Astrocyte (in vitro differentiated cells and primary cell): Measurements from ENCODE around the gene NOL4L. TPM values are rescaled to one million over a fixed set of nuclear protein-coding genes. Genes with fewer than 3 reads are reported as not detected.

Experiments
- DNase-seq: peaks from one replicate; pipeline ENCODE4 v3.0.0-alpha.2; 2010; ENCODE audit warnings: low read depth
- FAIRE-seq: peaks from 2 replicates; lab custom pipeline; 2011; peaks lifted over from hg19 to GRCh38; lab: Jason Lieb, UNC
- H2AFZ ChIP-seq: 2 replicates; pipeline ENCODE4 v1.6.0; 2012; ENCODE audit warnings: low read depth, low read length, inconsistent platforms
- H3K27ac ChIP-seq: 2 replicates; pipeline ENCODE4 v1.5.1; 2011; ENCODE audit warnings: low read depth, low read length, inconsistent platforms
- H3K27me3 ChIP-seq: 2 replicates; pipeline ENCODE4 v1.6.0; 2011; ENCODE audit warnings: low read length, inconsistent platforms; ENCODE audit not compliant: insufficient read depth
- H3K36me3 ChIP-seq: 2 replicates; pipeline ENCODE4 v1.5.1; 2011; ENCODE audit warnings: low read length, inconsistent platforms; ENCODE audit not compliant: insufficient read depth
- H3K4me1 ChIP-seq: 2 replicates; pipeline ENCODE4 v1.5.1; 2011; ENCODE audit warnings: low read length, inconsistent platforms; ENCODE audit not compliant: insufficient read depth
- H3K4me2 ChIP-seq: 2 replicates; pipeline ENCODE4 v1.6.0; 2012; ENCODE audit warnings: low read length, inconsistent platforms
- H3K4me3 ChIP-seq: 2 replicates; pipeline ENCODE4 v1.5.1; 2011; ENCODE audit warnings: low read depth, mild to moderate bottlenecking, low read length, inconsistent platforms; ENCODE audit not compliant: insufficient read depth
- H3K79me2 ChIP-seq: 2 replicates; pipeline ENCODE4 v1.6.0; 2012; ENCODE audit warnings: mild to moderate bottlenecking, low read length, inconsistent platforms; ENCODE audit not compliant: insufficient read depth
- H3K9ac ChIP-seq: 2 replicates; pipeline ENCODE4 v1.6.0; 2012; ENCODE audit warnings: mild to moderate bottlenecking, low read length, inconsistent platforms
- H3K9me3 ChIP-seq: 2 replicates; pipeline ENCODE4 v1.5.1; 2012; ENCODE audit warnings: low read depth, mild to moderate bottlenecking, low read length, inconsistent platforms; ENCODE audit not compliant: insufficient read depth
- H4K20me1 ChIP-seq: 2 replicates; pipeline ENCODE4 v1.6.0; 2012; ENCODE audit warnings: low read length, inconsistent platforms; ENCODE audit not compliant: insufficient read depth
- H3K27ac Mint-ChIP-seq: one replicate; pipeline ENCODE4 v1.8.0; 2021; ENCODE audit warnings: mild to moderate bottlenecking, mixed read lengths; ENCODE audit not compliant: unreplicated experiment
- H3K27me3 Mint-ChIP-seq: one replicate; pipeline ENCODE4 v1.8.0; 2021; ENCODE audit warnings: low read depth, mixed read lengths; ENCODE audit not compliant: unreplicated experiment
- H3K36me3 Mint-ChIP-seq: one replicate; pipeline ENCODE4 v1.8.0; 2021; ENCODE audit warnings: low read depth, mixed read lengths; ENCODE audit not compliant: unreplicated experiment
- H3K4me1 Mint-ChIP-seq: one replicate; pipeline ENCODE4 v1.8.0; 2021; ENCODE audit warnings: low read depth, mixed read lengths; ENCODE audit not compliant: unreplicated experiment
- H3K4me3 Mint-ChIP-seq: one replicate; pipeline ENCODE4 v1.8.0; 2021; ENCODE audit warnings: mild to moderate bottlenecking, moderate library complexity, mixed read lengths; ENCODE audit not compliant: unreplicated experiment
- H3K9me3 Mint-ChIP-seq: one replicate; pipeline ENCODE4 v1.8.0; 2021; ENCODE audit warnings: mild to moderate bottlenecking, mixed read lengths; ENCODE audit not compliant: unreplicated experiment
- EZH2 ChIP-seq: IDR thresholded peaks from 2 replicates; pipeline ENCODE4 v1.6.1; 2012; ENCODE audit warnings: mild to moderate bottlenecking, low read length, inconsistent platforms; ENCODE audit not compliant: insufficient read depth
- total RNA-seq: library from RNA; stranded (reverse); gene quantifications from 2 replicates; pipeline ENCODE4 v1.2.1, GENCODE V29; 2021
- TF ChIP-seq, protein P1 (sequence below): IDR thresholded peaks from 2 replicates; pipeline ENCODE4 v1.5.1; 2011; ENCODE audit warnings: low read depth, mild to moderate bottlenecking, inconsistent platforms, low read length, moderate library complexity; ENCODE audit not compliant: insufficient read depth

The NOL4L gene
- total RNA-seq, 1 donor from 2014 or later = 35.5 TPM

DNA sequence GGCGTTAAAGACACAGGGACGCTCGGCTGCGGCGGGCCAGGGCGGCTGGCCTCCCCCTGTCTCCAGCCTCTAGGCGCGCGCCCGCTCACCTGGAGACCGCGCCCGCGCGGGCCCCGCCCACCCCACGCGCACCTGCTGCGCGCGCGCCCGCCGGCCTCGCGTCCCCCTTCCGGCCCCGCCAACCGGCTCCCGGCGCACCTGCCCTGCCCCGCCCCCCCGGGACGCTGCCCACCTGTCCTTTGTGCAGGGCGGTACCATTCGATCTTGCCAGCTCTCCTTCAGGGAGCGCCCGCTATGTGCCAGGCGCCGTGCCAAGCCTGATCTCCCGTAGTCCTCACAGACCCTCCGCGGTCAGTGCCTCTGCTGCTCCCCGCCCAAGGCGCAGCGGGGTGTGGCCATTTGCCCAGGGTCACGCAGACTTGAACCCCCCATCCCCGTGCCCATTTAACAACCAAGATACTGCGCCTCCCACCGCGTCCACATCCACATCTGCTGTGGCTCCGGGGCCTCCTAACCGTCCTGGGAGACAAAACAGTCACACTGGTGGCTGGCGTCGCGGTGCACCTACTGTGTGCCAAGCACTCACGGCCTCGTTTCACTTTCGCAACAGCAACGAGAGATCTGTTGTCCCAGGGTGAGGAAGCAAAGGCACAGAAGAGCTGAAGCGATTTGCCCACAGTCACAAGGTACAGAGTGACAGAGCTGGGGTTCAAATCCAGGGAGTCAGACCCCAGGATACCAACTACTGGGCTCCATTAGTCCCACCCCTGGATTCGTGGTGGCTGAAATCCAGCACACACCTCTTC is 48.1 kb downstream of the NOL4L start:
- Mint-ChIP-seq H3K4me3 (peak overlapping the region; percentile 78), H3K9me3 (no peaks in the 10 kb centered on the region), H3K27me3 (peaks cover 10% of the 10 kb centered on the region), H3K4me1 (peaks cover 16% of the 10 kb centered on the region), H3K36me3 (peaks cover 6% of the 10 kb centered on the region), H3K27ac (no peak overlapping the region)
- Histone ChIP-seq H3K36me3 (no peaks in the 10 kb centered on the region), H3K79me2 (no peaks in the 10 kb centered on the region), H3K4me1 (peaks cover 4% of the 10 kb centered on the region), H3K4me3 (no peak overlapping the region), H3K27ac (no peak overlapping the region), H3K4me2 (peak overlapping the region; percentile 84), H4K20me1 (peaks cover 6% of the 10 kb centered on the region), H3K9me3 (no peaks in the 10 kb centered on the region), H3K9ac (no peak overlapping the region), H2AFZ (no peak overlapping the region), H3K27me3 (peaks cover 7% of the 10 kb centered on the region)
- DNase-seq = no peak
- TF ChIP-seq, protein P1, sequence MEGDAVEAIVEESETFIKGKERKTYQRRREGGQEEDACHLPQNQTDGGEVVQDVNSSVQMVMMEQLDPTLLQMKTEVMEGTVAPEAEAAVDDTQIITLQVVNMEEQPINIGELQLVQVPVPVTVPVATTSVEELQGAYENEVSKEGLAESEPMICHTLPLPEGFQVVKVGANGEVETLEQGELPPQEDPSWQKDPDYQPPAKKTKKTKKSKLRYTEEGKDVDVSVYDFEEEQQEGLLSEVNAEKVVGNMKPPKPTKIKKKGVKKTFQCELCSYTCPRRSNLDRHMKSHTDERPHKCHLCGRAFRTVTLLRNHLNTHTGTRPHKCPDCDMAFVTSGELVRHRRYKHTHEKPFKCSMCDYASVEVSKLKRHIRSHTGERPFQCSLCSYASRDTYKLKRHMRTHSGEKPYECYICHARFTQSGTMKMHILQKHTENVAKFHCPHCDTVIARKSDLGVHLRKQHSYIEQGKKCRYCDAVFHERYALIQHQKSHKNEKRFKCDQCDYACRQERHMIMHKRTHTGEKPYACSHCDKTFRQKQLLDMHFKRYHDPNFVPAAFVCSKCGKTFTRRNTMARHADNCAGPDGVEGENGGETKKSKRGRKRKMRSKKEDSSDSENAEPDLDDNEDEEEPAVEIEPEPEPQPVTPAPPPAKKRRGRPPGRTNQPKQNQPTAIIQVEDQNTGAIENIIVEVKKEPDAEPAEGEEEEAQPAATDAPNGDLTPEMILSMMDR = no peak
- TF ChIP-seq EZH2 = peak; percentile 26
- FAIRE-seq = no peak

DNA sequence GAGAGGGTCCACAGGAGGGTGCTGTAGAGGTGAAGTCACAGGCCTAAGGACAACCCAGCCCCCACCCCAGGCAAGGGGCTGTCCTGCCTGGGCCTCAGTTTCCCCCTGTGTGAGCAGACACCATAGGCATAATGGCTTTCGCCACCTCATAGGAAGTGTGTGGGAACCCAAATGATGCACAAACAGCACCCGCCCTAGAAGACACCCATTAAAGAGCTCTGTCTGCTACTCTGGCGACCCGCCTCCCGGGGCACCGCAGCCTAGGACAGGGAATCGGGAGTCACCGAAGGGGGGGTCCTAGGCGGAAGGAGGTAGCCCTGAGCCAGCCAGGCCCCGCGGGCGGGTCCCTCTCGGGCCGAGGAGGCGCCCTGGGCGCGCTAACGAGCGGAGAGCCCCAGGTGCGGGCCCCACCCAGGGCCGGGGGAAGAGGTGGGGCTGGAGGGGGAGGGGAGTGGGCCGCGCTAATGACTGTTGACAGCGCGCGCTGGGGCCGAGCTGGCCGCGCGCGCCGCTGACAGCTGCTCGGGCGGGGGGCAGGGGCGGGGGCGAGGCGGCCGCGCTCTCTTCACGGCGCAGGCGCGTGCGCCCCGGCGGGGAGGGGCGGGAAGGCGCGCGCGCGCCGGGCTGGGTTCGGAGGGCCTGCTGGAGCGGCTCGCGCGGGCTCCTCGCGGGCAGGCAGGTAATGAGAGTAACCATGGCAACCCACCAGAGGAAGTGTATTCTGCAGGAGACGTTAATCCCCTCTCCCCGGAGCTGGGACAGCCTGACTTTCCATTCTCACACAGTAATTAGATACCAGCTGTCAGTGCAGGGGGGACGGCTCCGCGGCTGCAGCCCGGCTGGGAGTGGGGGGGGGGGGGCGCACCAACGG is 48.9 kb downstream of the NOL4L start:
- no peak for DNase-seq
- Histone ChIP-seq H3K36me3 (no peaks in the 10 kb centered on the region), H3K4me2 (peak overlapping the region; percentile 84), H3K4me1 (peaks cover 4% of the 10 kb centered on the region), H3K79me2 (no peaks in the 10 kb centered on the region), H3K9ac (no peak overlapping the region), H3K27ac (no peak overlapping the region), H4K20me1 (peaks cover 6% of the 10 kb centered on the region), H3K9me3 (no peaks in the 10 kb centered on the region), H3K4me3 (peak overlapping the region; percentile 52), H3K27me3 (peaks cover 4% of the 10 kb centered on the region), H2AFZ (peak overlapping the region; percentile 52)
- Mint-ChIP-seq H3K27me3 (peaks cover 9% of the 10 kb centered on the region), H3K9me3 (no peaks in the 10 kb centered on the region), H3K4me3 (peak overlapping the region; percentile 51), H3K4me1 (peaks cover 16% of the 10 kb centered on the region), H3K36me3 (peaks cover 6% of the 10 kb centered on the region), H3K27ac (no peak overlapping the region)
- TF ChIP-seq, protein P1 = no peak
- no peak for TF ChIP-seq EZH2
- FAIRE-seq = no peak
